K562 (cell line): ENCODE measurements around the gene SMNDC1. TPM values are rescaled to one million over a fixed set of nuclear protein-coding genes. Genes with fewer than 3 reads are reported as not detected.

Experiments
- CBX2 ChIP-seq: fragments of 200-600 bp; sonication (generic); IDR thresholded peaks from one replicate; pipeline ENCODE4 v1.6.1; 2012; ENCODE audit warnings: mild to moderate bottlenecking, low read length, inconsistent platforms; ENCODE audit not compliant: insufficient read depth, poor library complexity, severe bottlenecking
- ELK3 ChIP-seq: fragments of 450-650 bp; formaldehyde crosslinking; IDR thresholded peaks from 2 replicates; pipeline ENCODE4 v1.4.0; 2020; ENCODE audit warnings: mild to moderate bottlenecking
- EP300 ChIP-seq: IDR thresholded peaks from 2 replicates; pipeline ENCODE4 v1.6.1; 2012; ENCODE audit warnings: low read length, improper control_type of control experiment
- ETS2 ChIP-seq: IDR thresholded peaks from 2 replicates; pipeline ENCODE4 v1.6.1; 2016; ENCODE audit warnings: borderline replicate concordance, missing genetic modification characterization, mild to moderate bottlenecking, moderate library complexity, missing compliant biosample characterization; ENCODE audit not compliant: poor library complexity, severe bottlenecking
- ETV5 ChIP-seq: sonication (generic); formaldehyde crosslinking; IDR thresholded peaks from 2 replicates; pipeline ENCODE4 v1.4.0; 2020; ENCODE audit warnings: low read depth, mild to moderate bottlenecking, missing genetic modification reagents
- NR0B1 ChIP-seq: fragments of 450-650 bp; IDR thresholded peaks from one replicate; pipeline ENCODE4 v1.6.1; 2018; ENCODE audit warnings: mild to moderate bottlenecking, moderate library complexity; ENCODE audit not compliant: partially characterized antibody
- NR4A1 ChIP-seq, 2 experiments: fragments of 250-450 bp in 1 of 2; fragments of 450-650 bp in 1 of 2; sonication (Bioruptor Pico) in 1 of 2; IDR thresholded peaks; 2 replicates each; pipeline versions ENCODE4 v1.4.0 to v1.6.1; 2016 to 2020; ENCODE audit warnings: mild to moderate bottlenecking in 2 of 2, missing compliant biosample characterization in 1 of 2, missing genetic modification characterization in 1 of 2, moderate library complexity in 1 of 2
- NRF1 ChIP-seq, 2 experiments: fragments of 450-650 bp; IDR thresholded peaks in 1 of 2; conservative IDR thresholded peaks in 1 of 2; 2 replicates each; pipeline ENCODE4 v1.6.1; 2014; ENCODE audit warnings: mild to moderate bottlenecking in 2 of 2
- PHF8 ChIP-seq: fragments of 200-600 bp; sonication (generic); IDR thresholded peaks from 2 replicates; pipeline ENCODE4 v1.6.1; 2012; ENCODE audit warnings: mixed run types, mild to moderate bottlenecking, inconsistent platforms, low read length, moderate library complexity, borderline replicate concordance
- PKNOX1 ChIP-seq: fragments of 450-650 bp; IDR thresholded peaks from 2 replicates; pipeline ENCODE4 v1.6.1; 2016
- RAD21 ChIP-seq, 2 experiments: fragments of 250-450 bp in 1 of 2; fragments of 450-650 bp in 1 of 2; sonication (Bioruptor Pico) in 1 of 2; formaldehyde crosslinking in 1 of 2; IDR thresholded peaks in 1 of 2; conservative IDR thresholded peaks in 1 of 2; 2 replicates each; pipeline versions ENCODE4 v1.4.0 to v1.8.0; 2020 to 2022; ENCODE audit warnings: mild to moderate bottlenecking in 2 of 2, moderate library complexity in 1 of 2
- RBM22 ChIP-seq: fragments of 200-400 bp; formaldehyde crosslinking; IDR thresholded peaks from 2 replicates; pipeline ENCODE4 v1.6.1; 2018; ENCODE audit warnings: low read length, low read depth; ENCODE audit not compliant: poor library complexity, severe bottlenecking
- RUNX1 ChIP-seq: sonication (generic); IDR thresholded peaks from 2 replicates; pipeline ENCODE4 v1.6.1; 2016; ENCODE audit warnings: antibody characterized with exemption, low read depth
- SMARCA4 ChIP-seq: fragments of 450-650 bp; IDR thresholded peaks from 2 replicates; pipeline ENCODE4 v1.6.1; 2016
- TBL1XR1 ChIP-seq, 2 experiments: IDR thresholded peaks; 2 replicates each; pipeline ENCODE4 v1.6.1; 2012; ENCODE audit warnings: improper control_type of control experiment in 2 of 2, low read length in 2 of 2, mild to moderate bottlenecking in 1 of 2
- XRCC3 ChIP-seq: fragments of 450-650 bp; IDR thresholded peaks from 2 replicates; pipeline ENCODE4 v1.6.1; 2017; ENCODE audit warnings: mild to moderate bottlenecking, moderate library complexity
- ZFP91 ChIP-seq: sonication (generic); formaldehyde crosslinking; IDR thresholded peaks from 2 replicates; pipeline ENCODE4 v1.8.0; 2022; ENCODE audit warnings: mild to moderate bottlenecking, missing genetic modification reagents
- ZNF23 ChIP-seq: fragments of 250-450 bp; sonication (Bioruptor Pico); IDR thresholded peaks from 2 replicates; pipeline ENCODE4 v1.4.0; 2020; ENCODE audit warnings: mild to moderate bottlenecking
- ZNF24 ChIP-seq: fragments of 450-650 bp; IDR thresholded peaks from 2 replicates; pipeline ENCODE4 v1.6.1; 2016
- ZNF512 ChIP-seq: IDR thresholded peaks from 2 replicates; pipeline ENCODE4 v1.6.1; 2016; ENCODE audit warnings: missing genetic modification characterization, missing compliant biosample characterization
- ZNF583 ChIP-seq: fragments of 250-450 bp; sonication (Bioruptor Pico); IDR thresholded peaks from 2 replicates; pipeline ENCODE4 v1.4.0; 2020
- ZNF589 ChIP-seq: fragments of 200-800 bp; sonication (Bioruptor generic); IDR thresholded peaks from 2 replicates; pipeline ENCODE4 v1.6.1; 2016; ENCODE audit warnings: low read depth, missing genetic modification characterization, missing compliant biosample characterization
- polyA plus RNA-seq, 8 experiments: library from polyadenylated mRNA; depleted of rRNA in 4 of 8; stranded (reverse) in 5 of 8; unstranded in 3 of 8; fragments of >200 nt; fragmentation: Nextera tagmentation in 2 of 8; fragmentation: Illumina TruSeq in 1 of 8; extraction: Ambion mirVana in 2 of 8; extraction: Trizol in 1 of 8; gene quantifications; 2 replicates each; pipeline versions ENCODE4 v1.2.1 to v1.2.3, GENCODE V29; 2011 to 2014; ENCODE audit warnings: inconsistent platforms in 1 of 8, missing spikeins in 1 of 8
- total RNA-seq, 7 experiments: library from RNA; depleted of rRNA in 6 of 7; stranded (reverse); fragments of >200 nt in 6 of 7; fragmentation: Illumina TruSeq in 2 of 7; extraction: Trizol in 2 of 7; gene quantifications; 2 replicates each; pipeline versions ENCODE4 v1.2.1 to v1.2.3, GENCODE V29; 2011 to 2021; ENCODE audit warnings: low replicate concordance in 1 of 7

SMNDC1 gene
- total and polyA plus RNA-seq, 9 of the 15 experiments (the other 6 are each of a cell fraction or from before 2014, with no cell fraction given), result 6.8 to 35.8 (median 12.3) TPM

GRCh38 chr10:110304780-110305421, at the start of gene SMNDC1 (continued):
- no peak for TF ChIP-seq NR0B1
- no peak for TF ChIP-seq XRCC3
- no peak for TF ChIP-seq RUNX1
- no peak for TF ChIP-seq SMARCA4
- TF ChIP-seq PKNOX1, result peak; percentile 72
- TF ChIP-seq ZNF583 (CRISPR knock-in tag), result no peak
- no peak for TF ChIP-seq ZNF512 (tag)
- TF ChIP-seq ETV5 (CRISPR knock-in tag), result no peak
- TF ChIP-seq CBX2, result no peak
- TF ChIP-seq ELK3 (CRISPR knock-in tag), result no peak
- TF ChIP-seq RAD21 (CRISPR knock-in tag; conservative IDR thresholded peaks at IDR 0.05 in 1 of 2, IDR thresholded peaks at IDR 0.05 in 1 of 2), result no peak
- TF ChIP-seq NRF1 (conservative IDR thresholded peaks at IDR 0.05 in 1 of 2, IDR thresholded peaks at IDR 0.05 in 1 of 2), result peak; percentile 23 to 46; a peak in 1 of 4 replicates
- TF ChIP-seq EP300, result no peak
- peak; percentile 48; the same call in 1 of the 2 replicates for TF ChIP-seq ZNF589
- TF ChIP-seq ZNF23 (CRISPR knock-in tag), result no peak
- TF ChIP-seq NR4A1 (CRISPR knock-in tag; IDR thresholded peaks at IDR 0.05), result no peak
- no peak for TF ChIP-seq NR4A1 (tag; IDR thresholded peaks at IDR 0.05)
- TF ChIP-seq ETS2 (tag), result no peak
- peak; percentile 65; the same call in 1 of the 2 replicates for TF ChIP-seq PHF8
- TF ChIP-seq RBM22, result no peak
- TF ChIP-seq ZNF24, result no peak
- TF ChIP-seq TBL1XR1 (IDR thresholded peaks at IDR 0.05; ENCODE audit: low read length in 2 of 2), result no peak
- no peak for TF ChIP-seq ZFP91 (CRISPR knock-in tag)
